HFFc6 (cell line): ENCODE data around the gene C1orf226. TPM values are rescaled to one million over a fixed set of nuclear protein-coding genes. Genes with fewer than 3 reads are reported as not detected.
"Not testable (repeated sequence)": the region's sequence is repeated elsewhere in the genome, so short reads cannot be mapped to it uniquely, and the experiment has no call there.

ENCODE experiments used
- DNase-seq: peaks from one replicate; pipeline ENCODE4 v3.0.0-alpha.2; 2018
- H3K27ac Mint-ChIP-seq: 2 replicates; pipeline ENCODE4 v1.8.0; 2020; ENCODE audit warnings: mild to moderate bottlenecking, mixed read lengths
- H3K27me3 Mint-ChIP-seq: 2 replicates; pipeline ENCODE4 v1.8.0; 2021; ENCODE audit warnings: mild to moderate bottlenecking, moderate library complexity, mixed read lengths; ENCODE audit not compliant: insufficient read depth
- H3K36me3 Mint-ChIP-seq: 2 replicates; pipeline ENCODE4 v1.8.0; 2021; ENCODE audit warnings: low read depth, mixed read lengths
- H3K4me1 Mint-ChIP-seq: 2 replicates; pipeline ENCODE4 v1.8.0; 2020; ENCODE audit warnings: low read depth, mixed read lengths
- H3K4me3 Mint-ChIP-seq: 2 replicates; pipeline ENCODE4 v1.8.0; 2020; ENCODE audit warnings: mild to moderate bottlenecking, moderate library complexity, mixed read lengths
- H3K9me3 Mint-ChIP-seq: 2 replicates; pipeline ENCODE4 v1.8.0; 2020; ENCODE audit warnings: mild to moderate bottlenecking, mixed read lengths
- total RNA-seq, 6 experiments: library from RNA; stranded (reverse); fragmentation: NEBNext Ultra II Directional; extraction: Animal tissue kit (Norgen Biotek cat#: 25700); gene quantifications; 2 replicates in 1 of 6; 3 replicates in 5 of 6; pipeline ENCODE4 v1.2.3, GENCODE V29; 2021
- TF ChIP-seq, protein P1 (sequence below): fragments of 200-600 bp; sonication (generic); IDR thresholded peaks from 2 replicates; pipeline ENCODE4 v1.5.0; 2021; ENCODE audit warnings: antibody characterized with exemption, mild to moderate bottlenecking

Gene C1orf226
- total RNA-seq, 6 experiments from 2014 or later: 0.09 to 0.43 (median 0.20) TPM

DNA sequence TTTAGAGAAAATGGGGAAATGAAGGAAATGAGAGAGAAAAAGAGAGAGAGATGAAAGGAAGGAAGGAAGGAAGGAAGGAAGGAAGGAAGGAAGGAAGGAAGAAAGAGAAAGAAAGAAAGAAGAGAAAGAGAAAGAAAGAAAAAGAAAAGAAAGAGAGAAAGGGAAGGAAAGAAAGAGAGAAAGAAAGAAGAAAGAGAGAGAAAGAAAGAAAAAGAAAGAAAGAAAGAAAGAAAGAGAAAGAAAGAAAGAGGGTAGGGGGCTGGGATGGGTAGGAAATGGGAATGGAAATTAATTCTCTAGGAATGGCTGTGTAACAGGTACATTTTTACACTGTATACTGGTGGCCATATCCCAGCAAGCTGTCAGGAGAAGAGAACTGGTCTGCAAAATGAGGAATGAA lies 34.7 kb downstream of the C1orf226 start:
- Mint-ChIP-seq H3K27ac (no peak overlapping the region), H3K4me1 (peaks cover 17% of the 10 kb centered on the region)

DNA sequence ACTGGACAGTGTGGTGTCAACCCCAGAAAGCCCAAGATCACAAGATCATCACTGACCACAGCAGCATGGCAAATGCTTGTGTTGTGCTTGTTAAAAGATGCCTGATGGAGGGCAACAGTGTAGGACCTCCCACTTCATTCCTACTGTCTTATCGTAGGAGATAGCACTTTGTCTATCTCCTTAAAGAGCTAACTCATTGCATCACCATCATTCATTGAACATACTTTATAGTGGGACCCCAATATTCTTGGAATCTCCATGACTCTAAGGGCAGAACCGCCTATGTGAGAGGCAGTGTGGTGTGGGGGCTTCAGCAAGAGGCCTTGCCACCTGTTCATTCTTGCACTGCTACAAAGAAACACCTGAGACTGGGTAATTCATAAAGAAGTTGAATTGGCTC lies 35.4 kb downstream of the C1orf226 start:
- Mint-ChIP-seq H3K9me3 (no peaks in the 10 kb centered on the region), H3K27ac (no peak overlapping the region), H3K4me1 (peaks cover 13% of the 10 kb centered on the region), H3K4me3 (no peak overlapping the region), H3K27me3 (peaks cover 11% of the 10 kb centered on the region), H3K36me3 (no peaks in the 10 kb centered on the region)
- TF ChIP-seq, protein P1, sequence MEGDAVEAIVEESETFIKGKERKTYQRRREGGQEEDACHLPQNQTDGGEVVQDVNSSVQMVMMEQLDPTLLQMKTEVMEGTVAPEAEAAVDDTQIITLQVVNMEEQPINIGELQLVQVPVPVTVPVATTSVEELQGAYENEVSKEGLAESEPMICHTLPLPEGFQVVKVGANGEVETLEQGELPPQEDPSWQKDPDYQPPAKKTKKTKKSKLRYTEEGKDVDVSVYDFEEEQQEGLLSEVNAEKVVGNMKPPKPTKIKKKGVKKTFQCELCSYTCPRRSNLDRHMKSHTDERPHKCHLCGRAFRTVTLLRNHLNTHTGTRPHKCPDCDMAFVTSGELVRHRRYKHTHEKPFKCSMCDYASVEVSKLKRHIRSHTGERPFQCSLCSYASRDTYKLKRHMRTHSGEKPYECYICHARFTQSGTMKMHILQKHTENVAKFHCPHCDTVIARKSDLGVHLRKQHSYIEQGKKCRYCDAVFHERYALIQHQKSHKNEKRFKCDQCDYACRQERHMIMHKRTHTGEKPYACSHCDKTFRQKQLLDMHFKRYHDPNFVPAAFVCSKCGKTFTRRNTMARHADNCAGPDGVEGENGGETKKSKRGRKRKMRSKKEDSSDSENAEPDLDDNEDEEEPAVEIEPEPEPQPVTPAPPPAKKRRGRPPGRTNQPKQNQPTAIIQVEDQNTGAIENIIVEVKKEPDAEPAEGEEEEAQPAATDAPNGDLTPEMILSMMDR: no peak
- DNase-seq: no peak

More for the DNA sequence above, 34.7 kb downstream of the C1orf226 start:
- DNase-seq: no peak
- Mint-ChIP-seq H3K9me3 (no peaks in the 10 kb centered on the region), H3K4me3 (no peak overlapping the region), H3K36me3 (no peaks in the 10 kb centered on the region), H3K27me3 (peaks cover 15% of the 10 kb centered on the region)
- TF ChIP-seq, protein P1: no peak

DNA sequence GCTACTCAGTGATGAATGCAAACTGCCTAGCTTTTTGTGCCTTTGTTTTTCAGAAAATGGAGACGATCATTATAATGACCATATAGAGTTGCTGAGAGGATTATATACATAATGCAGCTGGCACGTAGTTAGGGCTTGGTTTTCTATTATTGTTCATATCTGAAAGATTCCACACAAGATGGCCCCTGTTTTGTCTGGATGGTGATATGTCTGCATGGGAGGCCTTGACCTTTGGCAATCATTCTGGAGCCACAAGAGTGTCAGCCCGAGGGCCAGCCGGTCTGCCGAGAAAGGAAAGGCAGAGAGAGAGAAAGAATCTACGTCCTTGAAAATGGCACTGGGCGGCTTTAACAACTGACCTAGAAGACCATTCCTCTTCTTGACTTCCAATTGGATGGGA lies 36.1 kb downstream of the C1orf226 start:
- peaks cover 16% of the 10 kb centered on the region for H3K27me3 Mint-ChIP-seq
- no peak for DNase-seq
- H3K9me3 Mint-ChIP-seq: no peaks in the 10 kb centered on the region
- no peak overlapping the region for H3K4me3 Mint-ChIP-seq
- no peaks in the 10 kb centered on the region for H3K36me3 Mint-ChIP-seq
- no peak overlapping the region for H3K27ac Mint-ChIP-seq
- TF ChIP-seq, protein P1: no peak
- H3K4me1 Mint-ChIP-seq: peaks cover 13% of the 10 kb centered on the region

DNA sequence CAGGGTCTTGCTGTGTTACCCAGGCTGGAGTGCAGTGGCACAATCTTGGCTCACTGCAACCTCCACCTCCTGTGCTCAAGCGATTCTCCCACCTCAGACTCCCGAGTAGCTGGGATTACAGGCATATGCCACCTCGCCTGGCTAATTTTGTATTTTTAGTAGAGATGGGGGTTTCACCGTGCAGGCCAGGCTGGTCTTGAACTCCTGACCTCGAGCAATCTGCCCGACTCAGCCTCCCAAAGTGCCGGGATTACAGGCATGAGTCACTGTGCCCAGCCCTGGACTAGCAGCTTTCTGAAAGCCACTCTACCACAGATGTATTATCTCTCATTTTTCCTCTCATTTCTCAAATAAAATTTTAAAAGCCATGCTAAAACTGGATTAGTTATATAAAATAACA lies 37.1 kb downstream of the C1orf226 start:
- peaks cover 13% of the 10 kb centered on the region for H3K4me1 Mint-ChIP-seq
- not testable (repeated sequence) for H3K4me3 Mint-ChIP-seq, H3K36me3 Mint-ChIP-seq, DNase-seq, H3K9me3 Mint-ChIP-seq, H3K27ac Mint-ChIP-seq
- peaks cover 19% of the 10 kb centered on the region for H3K27me3 Mint-ChIP-seq

DNA sequence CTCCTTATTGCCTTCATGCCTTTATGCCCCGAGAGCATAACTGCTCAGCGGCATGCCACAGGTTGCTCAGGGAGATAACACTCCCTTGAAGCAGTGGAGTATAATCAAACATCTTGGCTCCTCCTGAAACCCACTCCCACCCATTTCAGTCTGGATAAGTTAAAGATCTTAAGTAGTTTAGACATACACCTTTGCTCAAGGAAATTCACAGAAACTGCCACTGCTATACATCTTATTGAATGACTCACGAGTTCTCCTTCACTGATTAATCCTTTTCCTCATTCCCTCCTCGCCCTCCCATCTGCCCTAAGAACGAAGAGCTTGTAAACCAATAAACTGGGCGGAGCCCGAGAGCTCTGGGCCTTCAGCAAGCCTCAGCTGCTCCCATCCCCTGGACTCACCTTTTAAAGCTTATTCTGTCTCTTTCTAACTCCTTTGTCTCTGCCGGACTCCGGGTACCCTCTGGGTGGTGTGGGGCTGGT lies 38.0 kb downstream of the C1orf226 start:
- peaks cover 22% of the 10 kb centered on the region for H3K27me3 Mint-ChIP-seq
- H3K4me1 Mint-ChIP-seq: peaks cover 13% of the 10 kb centered on the region
- H3K4me3 Mint-ChIP-seq, H3K27ac Mint-ChIP-seq, DNase-seq, H3K36me3 Mint-ChIP-seq, H3K9me3 Mint-ChIP-seq: not testable (repeated sequence)

DNA sequence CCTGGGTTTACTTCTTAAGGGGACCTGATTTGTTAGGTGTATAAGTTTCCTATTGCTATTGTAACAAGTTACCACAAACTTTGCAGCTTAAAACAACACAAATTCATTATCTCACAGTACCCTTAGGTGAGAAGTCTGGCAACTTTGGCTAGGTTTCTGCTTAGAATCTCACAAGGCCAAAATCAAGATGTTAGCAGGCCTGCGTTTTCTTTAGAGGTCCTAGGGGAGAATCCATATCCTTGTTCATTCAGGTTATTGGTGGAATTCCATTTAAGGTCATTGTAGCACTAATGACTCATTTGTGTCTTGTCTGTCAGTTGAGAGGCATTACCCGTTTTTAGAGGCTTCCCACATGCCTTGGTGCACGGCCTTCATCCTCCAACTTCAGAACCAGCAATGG lies 38.6 kb downstream of the C1orf226 start:
- peaks cover 22% of the 10 kb centered on the region for H3K27me3 Mint-ChIP-seq
- no peaks in the 10 kb centered on the region for H3K36me3 Mint-ChIP-seq
- no peaks in the 10 kb centered on the region for H3K9me3 Mint-ChIP-seq
- no peak overlapping the region for H3K27ac Mint-ChIP-seq
- H3K4me3 Mint-ChIP-seq: no peak overlapping the region
- peaks cover 13% of the 10 kb centered on the region for H3K4me1 Mint-ChIP-seq
- TF ChIP-seq, protein P1: no peak
- DNase-seq: no peak
